ENCODE measurements around the gene DGAT2. TPM values are rescaled to one million over a fixed set of nuclear protein-coding genes. Genes with fewer than 3 reads are reported as not detected.
"Not testable (repeated sequence)": the region's sequence is repeated elsewhere in the genome, so short reads cannot be mapped to it uniquely, and the experiment has no call there.

DGAT2 gene
- polyA plus RNA-seq, 1 donor (not counting 4 experiments of a cell fraction or from before 2014, with no cell fraction given), result 1.8 TPM

GRCh38 chr11:75743711-75744563 is 24.6 kb upstream of the DGAT2 start:
- Histone ChIP-seq H3K4me3 (ENCODE audit: control insufficient read depth in 2 of 3, extremely low read depth in 1 of 3, insufficient read depth in 2 of 3, low read depth in 1 of 3, low read length in 3 of 3) (no peak overlapping the region), H3K4me2 (ENCODE audit: control insufficient read depth, extremely low read depth, insufficient read depth, low read depth, low read length) (no peak overlapping the region), H3K27ac (ENCODE audit: control insufficient read depth, insufficient read depth, low read length) (no peak overlapping the region), H3K4me1 (ENCODE audit: control insufficient read depth, extremely low read depth, insufficient read depth, low read length) (peaks cover 7% of the 10 kb centered on the region), H4K20me1 (ENCODE audit: control insufficient read depth, extremely low read depth, insufficient read depth, low read length) (no peaks in the 10 kb centered on the region), H3K9me3 (ENCODE audit: control insufficient read depth, low read depth, low read length) (no peaks in the 10 kb centered on the region), H3K9me1 (ENCODE audit: control insufficient read depth, extremely low read depth, insufficient read depth, low read length) (no peaks in the 10 kb centered on the region), H2AFZ (ENCODE audit: control insufficient read depth, low read length) (no peak overlapping the region), H3K27me3 (ENCODE audit: control insufficient read depth, extremely low read depth, insufficient read depth, low read length) (peaks cover 4% of the 10 kb centered on the region), H3K36me3 (ENCODE audit: control insufficient read depth in 2 of 2, extremely low read depth in 1 of 2, insufficient read depth in 2 of 2, low read length in 2 of 2) (no peaks in the 10 kb centered on the region), H3K9ac (ENCODE audit: control insufficient read depth, extremely low read depth, insufficient read depth, low read length) (no peak overlapping the region), H3K79me2 (ENCODE audit: control insufficient read depth, insufficient read depth, low read length) (no peaks in the 10 kb centered on the region)
- FAIRE-seq (no peak), DNase-seq (ENCODE audit: low read depth, low spot score) (peak; percentile 21)
- dilution Hi-C loops (cut with MboI; ENCODE audit: extremely low pct_ligation_motif_present, low sequenced_read_pairs), result no loop called here
- TF ChIP-seq EZH2 (IDR thresholded peaks at IDR 0.05; ENCODE audit: low read length) (no peak), CTCF (optimal IDR thresholded peaks at IDR 0.05 in 1 of 3, IDR thresholded peaks at IDR 0.05 in 1 of 3, conservative IDR thresholded peaks at IDR 0.05 in 1 of 3; ENCODE audit: extremely low read depth in 1 of 3, insufficient read depth in 2 of 3, low read length in 3 of 3) (no peak)

GRCh38 chr11:75745807-75746206 is 22.8 kb upstream of the DGAT2 start:
- Histone ChIP-seq H3K9me1 (ENCODE audit: control insufficient read depth, extremely low read depth, insufficient read depth, low read length) (no peaks in the 10 kb centered on the region), H3K4me2 (ENCODE audit: control insufficient read depth, extremely low read depth, insufficient read depth, low read depth, low read length) (no peak overlapping the region), H4K20me1 (ENCODE audit: control insufficient read depth, extremely low read depth, insufficient read depth, low read length) (no peaks in the 10 kb centered on the region), H3K79me2 (ENCODE audit: control insufficient read depth, insufficient read depth, low read length) (no peaks in the 10 kb centered on the region), H3K4me3 (ENCODE audit: control insufficient read depth in 2 of 3, extremely low read depth in 1 of 3, insufficient read depth in 2 of 3, low read depth in 1 of 3, low read length in 3 of 3) (no peak overlapping the region), H3K36me3 (ENCODE audit: control insufficient read depth in 2 of 2, extremely low read depth in 1 of 2, insufficient read depth in 2 of 2, low read length in 2 of 2) (no peaks in the 10 kb centered on the region), H3K4me1 (ENCODE audit: control insufficient read depth, extremely low read depth, insufficient read depth, low read length) (peaks cover 7% of the 10 kb centered on the region), H3K27me3 (ENCODE audit: control insufficient read depth, extremely low read depth, insufficient read depth, low read length) (peaks cover 4% of the 10 kb centered on the region), H2AFZ (ENCODE audit: control insufficient read depth, low read length) (no peak overlapping the region), H3K9ac (ENCODE audit: control insufficient read depth, extremely low read depth, insufficient read depth, low read length) (no peak overlapping the region), H3K9me3 (ENCODE audit: control insufficient read depth, low read depth, low read length) (no peaks in the 10 kb centered on the region), H3K27ac (ENCODE audit: control insufficient read depth, insufficient read depth, low read length) (no peak overlapping the region)
- no peak for TF ChIP-seq CTCF (optimal IDR thresholded peaks at IDR 0.05 in 1 of 3, IDR thresholded peaks at IDR 0.05 in 1 of 3, conservative IDR thresholded peaks at IDR 0.05 in 1 of 3; ENCODE audit: extremely low read depth in 1 of 3, insufficient read depth in 2 of 3, low read length in 3 of 3)
- no peak for TF ChIP-seq EZH2 (IDR thresholded peaks at IDR 0.05; ENCODE audit: low read length)
- no peak for DNase-seq (ENCODE audit: low read depth, low spot score)
- dilution Hi-C loops (cut with MboI; ENCODE audit: extremely low pct_ligation_motif_present, low sequenced_read_pairs), result no loop called here
- no peak for FAIRE-seq

- H3K9me1 ChIP-seq (ENCODE audit: control insufficient read depth, extremely low read depth, insufficient read depth, low read length); H3K4me1 ChIP-seq (ENCODE audit: control insufficient read depth, extremely low read depth, insufficient read depth, low read length); H3K9ac ChIP-seq (ENCODE audit: control insufficient read depth, extremely low read depth, insufficient read depth, low read length); dilution Hi-C loops (cut with MboI; ENCODE audit: extremely low pct_ligation_motif_present, low sequenced_read_pairs); FAIRE-seq; H3K9me3 ChIP-seq (ENCODE audit: control insufficient read depth, low read depth, low read length); H3K4me2 ChIP-seq (ENCODE audit: control insufficient read depth, extremely low read depth, insufficient read depth, low read depth, low read length); H2AFZ ChIP-seq (ENCODE audit: control insufficient read depth, low read length); DNase-seq (ENCODE audit: low read depth, low spot score); H3K27me3 ChIP-seq (ENCODE audit: control insufficient read depth, extremely low read depth, insufficient read depth, low read length); H3K36me3 ChIP-seq (ENCODE audit: control insufficient read depth in 2 of 2, extremely low read depth in 1 of 2, insufficient read depth in 2 of 2, low read length in 2 of 2); H3K27ac ChIP-seq (ENCODE audit: control insufficient read depth, insufficient read depth, low read length); H4K20me1 ChIP-seq (ENCODE audit: control insufficient read depth, extremely low read depth, insufficient read depth, low read length); H3K79me2 ChIP-seq (ENCODE audit: control insufficient read depth, insufficient read depth, low read length); H3K4me3 ChIP-seq (ENCODE audit: control insufficient read depth in 2 of 3, extremely low read depth in 1 of 3, insufficient read depth in 2 of 3, low read depth in 1 of 3, low read length in 3 of 3): not testable (repeated sequence)
Observed at GRCh38 chr11:75748729-75749273, 19.8 kb upstream of the DGAT2 start.
